Raji (cell line): ENCODE results near the gene ZBTB17.

ENCODE experiments used
- POLR2A ChIP-seq: IDR thresholded peaks from 2 replicates; pipeline ENCODE4 v1.6.1; 2011; ENCODE audit warnings: low read depth, low read length, control low read depth; ENCODE audit not compliant: insufficient read depth

The ZBTB17 gene

GRCh38 chr1:16014509-16015482, 38.9 kb upstream of the ZBTB17 start:
- TF ChIP-seq POLR2A = no peak

GRCh38 chr1:16013908-16014258, 38.0 kb upstream of the ZBTB17 start:
- TF ChIP-seq POLR2A = no peak

- no peak for TF ChIP-seq POLR2A
These were observed 37.5 kb upstream of the ZBTB17 start for GRCh38 chr1:16013220-16013907.

GRCh38 chr1:16012590-16013219, 36.8 kb upstream of the ZBTB17 start:
- peak; percentile 30; the same call in 1 of the 2 replicates for TF ChIP-seq POLR2A

- TF ChIP-seq POLR2A = no peak
These were observed 36.2 kb upstream of the ZBTB17 start for GRCh38 chr1:16011936-16012589.

- no peak for TF ChIP-seq POLR2A
These were observed 34.9 kb upstream of the ZBTB17 start for GRCh38 chr1:16010837-16011236.

- TF ChIP-seq POLR2A = no peak
These were observed 33.8 kb upstream of the ZBTB17 start for GRCh38 chr1:16009678-16010077.

GRCh38 chr1:16009030-16009460, 33.1 kb upstream of the ZBTB17 start:
- TF ChIP-seq POLR2A = no peak

GRCh38 chr1:16007671-16008341, 31.9 kb upstream of the ZBTB17 start:
- no peak for TF ChIP-seq POLR2A

- no peak for TF ChIP-seq POLR2A
These were observed 30.9 kb upstream of the ZBTB17 start for GRCh38 chr1:16006552-16007485.

- TF ChIP-seq POLR2A = no peak
These were observed 30.1 kb upstream of the ZBTB17 start for GRCh38 chr1:16006010-16006409.

GRCh38 chr1:16005597-16005996, 29.7 kb upstream of the ZBTB17 start:
- TF ChIP-seq POLR2A = no peak

- no peak for TF ChIP-seq POLR2A
These were observed 23.0 kb upstream of the ZBTB17 start for GRCh38 chr1:15998929-15999328.
